Sigmoid colon (tissue), 7 donors: ENCODE results near the gene MTX3. TPM values are rescaled to one million over a fixed set of nuclear protein-coding genes. Genes with fewer than 3 reads are reported as not detected.

Experiments
- DNase-seq: peaks from one replicate; pipeline ENCODE4 v3.0.0-alpha.2; 2019
- H3K27ac ChIP-seq, 4 donors: fragments of 200-600 bp; sonication (generic); one replicate each; pipeline ENCODE4 v1.5.1; 2016 to 2019; ENCODE audit warnings: mild to moderate bottlenecking in 1 of 4
- H3K27me3 ChIP-seq, 3 donors: fragments of 200-600 bp; sonication (generic); one replicate each; pipeline ENCODE4 v1.5.1; 2019; ENCODE audit warnings: mild to moderate bottlenecking in 1 of 3
- H3K36me3 ChIP-seq, 4 donors: fragments of 200-600 bp; sonication (generic); one replicate each; pipeline ENCODE4 v1.5.1; 2016 to 2019
- H3K4me1 ChIP-seq, 4 donors: fragments of 200-600 bp; sonication (generic); one replicate each; pipeline ENCODE4 v1.5.1; 2017 to 2019
- H3K4me3 ChIP-seq, 4 donors: fragments of 200-600 bp; sonication (generic); one replicate each; pipeline ENCODE4 v1.5.1; 2017 to 2019; ENCODE audit warnings: mild to moderate bottlenecking in 2 of 4, moderate library complexity in 1 of 4
- H3K9me3 ChIP-seq, 4 donors: fragments of 200-600 bp in 3 of 4; sonication (generic) in 3 of 4; one replicate each; pipeline versions ENCODE4 v1.5.1 to v1.6.1; 2013 to 2019
- CTCF ChIP-seq, 4 experiments: fragments of 450-650 bp in 3 of 4; fragments of 200-600 bp in 1 of 4; IDR thresholded peaks; one replicate each; pipeline ENCODE4 v1.5.1; 2016 to 2019; ENCODE audit warnings: antibody characterized with exemption in 4 of 4, mild to moderate bottlenecking in 3 of 4, moderate library complexity in 2 of 4
- EP300 ChIP-seq, 4 donors: sonication (generic); formaldehyde crosslinking; IDR thresholded peaks; one replicate each; pipeline ENCODE4 v1.6.1; 2017; ENCODE audit warnings: antibody characterized with exemption in 4 of 4
- POLR2A ChIP-seq, 2 donors: fragments of 450-650 bp; IDR thresholded peaks; one replicate each; pipeline ENCODE4 v1.6.1; 2016; ENCODE audit warnings: antibody characterized with exemption in 2 of 2, mild to moderate bottlenecking in 2 of 2, moderate library complexity in 2 of 2
- POLR2AphosphoS5 ChIP-seq, 4 donors: sonication (generic); formaldehyde crosslinking; IDR thresholded peaks; one replicate each; pipeline ENCODE4 v1.6.1; 2017; ENCODE audit warnings: antibody characterized with exemption in 4 of 4
- WGBS, 2 donors: extraction: QIAGEN DNeasy Blood & Tissue Kit; methylation state at CpG; one replicate each; pipeline ENCODE4 v1.1.7; 2013; 5-methylcytosine and 5-hydroxymethylcytosine counted together
- intact Hi-C: fragments of 100-400 bp; cut with DNase I; formaldehyde crosslinking; loops from one replicate; pipeline ENCODE4 v1.15.1; 2023
- polyA plus RNA-seq, 3 donors: library from polyadenylated mRNA; stranded (reverse); fragments of 200-250 nt; gene quantifications; one replicate each; pipeline ENCODE4 v1.2.3, GENCODE V29; 2013
- total RNA-seq, 4 donors: library from RNA; depleted of rRNA; stranded (reverse); fragments of >200 nt; gene quantifications; one replicate each; pipeline ENCODE4 v1.1.0, GENCODE V29; 2016
- donor health status: healthy with polysubstance abuse.
- donor health status: Bipolar disorder and iron deficiency.
- donor health status: healthy.

MTX3 gene
- total and polyA plus RNA-seq, 7 donors, result 1.8 to 18.3 (median 14.5) TPM

GRCh38 chr5:80034962-80035821 lies 44.1 kb upstream of the MTX3 start, which contains the start of gene THBS4:
THBS4 (plus strand) TSS chr5:80035348; CDS start chr5:80035538, 190 bp downstream.
- Histone ChIP-seq H3K4me1 (peaks cover 0 to 5% (median 2%) of the 10 kb centered on the region in 4 donors), H3K36me3 (no peaks in the 10 kb centered on the region), H3K4me3 (peak within 1 kb of the TSS; percentile 16 to 45 (median 34)), H3K27me3 (peaks cover 11 to 58% (median 31%) of the 10 kb centered on the region in 3 donors), H3K9me3 (no peaks in the 10 kb centered on the region), H3K27ac (peak within 1 kb of the TSS in 2 of 4 donors; percentile 41 to 49)
- intact Hi-C loops, result no loop called here
- 7% methylated on average over 76 of the region's 76 CpGs for WGBS, 2 donors
- DNase-seq, result no peak
- no peak for TF ChIP-seq CTCF (IDR thresholded peaks at IDR 0.05)
- no peak for TF ChIP-seq POLR2A (IDR thresholded peaks at IDR 0.05)
- no peak for TF ChIP-seq POLR2AphosphoS5 (IDR thresholded peaks at IDR 0.05)
- no peak for TF ChIP-seq EP300 (IDR thresholded peaks at IDR 0.05)

DNA sequence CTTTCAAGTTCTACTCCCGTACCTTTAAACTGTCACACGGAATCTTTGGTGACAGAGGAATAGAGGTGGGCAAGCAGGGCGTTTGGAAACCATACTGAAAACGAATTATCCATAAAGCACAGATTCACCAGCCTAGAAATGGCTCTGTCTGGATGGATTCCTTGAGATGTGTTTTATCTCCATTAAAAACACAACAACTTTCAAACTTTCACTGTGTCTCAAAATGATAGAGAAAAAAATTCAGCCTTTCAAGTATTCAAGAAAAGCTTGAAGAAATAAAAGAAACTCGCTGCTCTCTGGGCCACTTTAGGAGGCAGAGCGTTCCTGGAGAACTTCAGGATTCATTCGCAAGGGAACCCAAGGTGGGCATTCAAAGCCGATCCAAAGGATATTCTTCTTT lies 43.5 kb upstream of the MTX3 start:
- Histone ChIP-seq H3K36me3 (no peaks in the 10 kb centered on the region), H3K4me1 (peaks cover 0 to 5% (median 2%) of the 10 kb centered on the region in 4 donors), H3K27me3 (peaks cover 11 to 58% (median 31%) of the 10 kb centered on the region in 3 donors), H3K27ac (peak overlapping the region in 2 of 4 donors; percentile 41 to 49), H3K4me3 (peak overlapping the region; percentile 6 to 45 (median 34)), H3K9me3 (no peaks in the 10 kb centered on the region)
- intact Hi-C loops, result no loop called here
- no peak for TF ChIP-seq CTCF (IDR thresholded peaks at IDR 0.05)
- no peak for TF ChIP-seq POLR2A (IDR thresholded peaks at IDR 0.05)
- TF ChIP-seq POLR2AphosphoS5 (IDR thresholded peaks at IDR 0.05), result no peak
- no peak for TF ChIP-seq EP300 (IDR thresholded peaks at IDR 0.05)
- 30 to 35% methylated on average over 8 of the region's 8 CpGs for WGBS, 2 donors
- no peak for DNase-seq

DNA sequence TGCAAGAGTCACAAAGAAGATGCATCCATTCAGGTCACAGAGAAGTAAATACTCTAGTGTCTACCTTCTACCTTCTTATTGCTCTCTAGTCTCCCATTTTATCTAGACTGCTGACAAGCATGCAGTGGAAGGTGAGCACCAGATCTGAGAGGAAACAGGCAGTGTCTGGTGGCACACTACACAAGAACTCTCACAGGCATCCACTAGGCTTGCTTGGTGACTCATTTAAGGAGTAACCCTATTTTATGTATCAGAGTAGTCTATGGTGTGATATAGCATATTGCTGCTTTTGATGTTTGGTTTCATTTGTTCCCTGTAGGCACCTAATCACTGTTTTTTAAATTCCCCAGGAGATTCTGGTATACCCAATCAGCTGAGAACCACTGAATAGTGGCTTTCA lies 42.5 kb upstream of the MTX3 start:
- no peaks in the 10 kb centered on the region for H3K9me3 ChIP-seq
- no peaks in the 10 kb centered on the region for H3K36me3 ChIP-seq
- H3K4me3 ChIP-seq, result no peak overlapping the region
- H3K4me1 ChIP-seq, result peaks cover 0 to 5% (median 2%) of the 10 kb centered on the region in 4 donors
- DNase-seq, result no peak
- no peak for TF ChIP-seq POLR2A (IDR thresholded peaks at IDR 0.05)
- no peak for TF ChIP-seq EP300 (IDR thresholded peaks at IDR 0.05)
- no peak for TF ChIP-seq POLR2AphosphoS5 (IDR thresholded peaks at IDR 0.05)
- no peak for TF ChIP-seq CTCF (IDR thresholded peaks at IDR 0.05)
- H3K27ac ChIP-seq, result no peak overlapping the region
- H3K27me3 ChIP-seq, result peaks cover 11 to 58% (median 31%) of the 10 kb centered on the region in 3 donors
- intact Hi-C loops, result no loop called here

- Histone ChIP-seq H3K4me3 (no peak overlapping the region), H3K9me3 (no peaks in the 10 kb centered on the region), H3K4me1 (peaks cover 0 to 5% (median 2%) of the 10 kb centered on the region in 4 donors), H3K27ac (no peak overlapping the region), H3K27me3 (peaks cover 11 to 46% (median 22%) of the 10 kb centered on the region in 3 donors), H3K36me3 (no peaks in the 10 kb centered on the region)
- TF ChIP-seq POLR2AphosphoS5 (IDR thresholded peaks at IDR 0.05) (no peak), CTCF (IDR thresholded peaks at IDR 0.05) (no peak), POLR2A (IDR thresholded peaks at IDR 0.05) (no peak), EP300 (IDR thresholded peaks at IDR 0.05) (no peak)
- intact Hi-C loops, result no loop called here
- 53 to 66% methylated on average over 1 of the region's 1 CpG for WGBS, 2 donors
- DNase-seq, result no peak
Measured at GRCh38 chr5:80031109-80031508, 40.0 kb upstream of the MTX3 start.
